ENCODE data around the gene NAT9.

NAT9 gene

GRCh38 chr17:74772053-74772452 lies 4.1 kb downstream of the NAT9 start:
- no peak for TF ChIP-seq CTCF (IDR thresholded peaks at IDR 0.05; ENCODE audit: low read depth, low read length)
- no peak for DNase-seq (ENCODE audit: extremely low read depth, low read depth)

DNA sequence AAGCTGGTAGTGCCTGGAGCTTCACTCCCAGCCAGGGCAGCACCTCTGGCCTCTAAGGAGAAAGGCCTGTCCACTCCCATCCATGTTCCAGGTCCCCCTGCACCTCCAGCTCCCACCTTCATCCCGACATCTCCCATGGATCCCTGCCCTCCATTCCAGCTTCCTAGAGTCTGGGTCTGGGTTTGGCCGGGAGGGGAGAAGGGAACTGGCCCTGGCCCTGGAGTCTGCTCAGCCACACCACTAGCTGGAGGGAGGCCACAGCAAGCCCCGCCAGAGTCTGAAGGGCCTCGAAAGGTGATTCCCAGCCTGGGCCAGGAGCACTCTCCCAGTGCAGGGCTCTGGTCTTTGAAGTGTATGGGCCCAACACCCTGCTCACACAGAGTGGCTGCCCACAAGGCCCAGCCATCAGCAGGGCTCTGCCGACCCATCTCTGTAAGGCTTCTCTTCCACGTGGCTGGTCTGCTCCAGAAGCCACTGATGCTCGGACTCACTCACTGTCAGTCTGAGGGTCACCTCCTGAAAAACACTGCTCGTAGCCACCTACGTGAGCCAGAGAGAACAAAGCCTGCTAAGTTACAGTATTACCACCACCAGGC lies 4.7 kb downstream of the NAT9 start:
- DNase-seq (ENCODE audit: extremely low read depth, low read depth) = no peak
- TF ChIP-seq CTCF (IDR thresholded peaks at IDR 0.05; ENCODE audit: low read depth, low read length) = no peak

- TF ChIP-seq CTCF (IDR thresholded peaks at IDR 0.05; ENCODE audit: low read depth, low read length) = peak; percentile 57
- DNase-seq (ENCODE audit: extremely low read depth, low read depth) = no peak
Measured at GRCh38 chr17:74770498-74771318, 5.4 kb downstream of the NAT9 start.

DNA sequence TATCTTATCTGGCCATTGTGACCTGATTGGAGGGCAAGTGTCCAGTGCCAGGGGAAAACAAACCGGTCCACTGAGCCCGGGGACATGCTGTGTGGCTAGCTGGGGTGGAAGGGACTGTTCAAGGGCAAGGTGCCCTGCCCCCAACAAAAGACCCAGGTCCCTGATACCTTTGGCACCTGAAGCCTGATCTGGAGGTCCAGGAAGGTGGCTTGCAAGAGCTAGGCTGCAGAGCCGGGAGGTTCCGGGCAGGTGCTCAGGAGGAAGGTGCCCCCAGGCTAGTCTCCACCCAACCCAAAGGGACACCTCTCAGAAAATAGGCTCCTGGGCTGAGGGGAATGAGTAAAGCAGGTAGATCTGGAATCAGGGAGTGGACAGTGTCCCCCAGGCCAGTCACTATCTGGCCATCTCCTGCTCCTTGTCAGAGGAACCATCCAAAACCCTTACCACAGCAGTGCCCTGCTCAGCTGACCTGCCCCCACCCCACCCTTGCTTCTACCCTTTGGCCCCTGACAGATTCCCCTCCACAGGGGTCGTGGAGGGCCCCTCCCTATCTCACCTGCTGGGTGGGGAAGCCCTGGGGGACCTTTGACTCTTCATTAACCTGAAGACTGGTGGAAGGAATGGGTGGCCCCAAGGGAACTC lies 6.2 kb downstream of the NAT9 start:
- no peak for TF ChIP-seq CTCF (IDR thresholded peaks at IDR 0.05; ENCODE audit: low read depth, low read length)
- no peak for DNase-seq (ENCODE audit: extremely low read depth, low read depth)

- TF ChIP-seq CTCF (IDR thresholded peaks at IDR 0.05; ENCODE audit: low read depth, low read length) = no peak
- no peak for DNase-seq (ENCODE audit: extremely low read depth, low read depth)
Measured at GRCh38 chr17:74769266-74769855, 6.8 kb downstream of the NAT9 start.

DNA sequence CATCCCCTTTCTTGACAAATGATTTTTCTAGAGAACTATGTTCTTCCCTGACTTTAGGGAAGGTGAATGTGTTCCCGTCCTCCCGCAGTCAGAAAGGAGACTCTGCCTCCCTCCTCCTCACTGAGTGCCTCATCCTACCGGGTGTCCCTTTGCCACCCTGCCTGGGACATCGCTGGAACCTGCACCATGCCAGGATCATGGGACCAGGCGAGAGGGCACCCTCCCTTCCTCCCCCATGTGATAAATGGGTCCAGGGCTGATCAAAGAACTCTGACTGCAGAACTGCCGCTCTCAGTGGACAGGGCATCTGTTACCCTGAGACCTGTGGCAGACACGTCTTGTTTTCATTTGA lies 7.4 kb downstream of the NAT9 start:
- DNase-seq (ENCODE audit: extremely low read depth, low read depth) = no peak
- no peak for TF ChIP-seq CTCF (IDR thresholded peaks at IDR 0.05; ENCODE audit: low read depth, low read length)
